ENCODE data around the gene TAPT1. TPM values are rescaled to one million over a fixed set of nuclear protein-coding genes. Genes with fewer than 3 reads are reported as not detected.

Gene TAPT1
- total and polyA plus RNA-seq, 9 of the 15 experiments (the other 6 are each of a cell fraction or from before 2014, with no cell fraction given), result 1.6 to 36.7 (median 20.7) TPM

GRCh38 chr4:16113741-16114140 lies 112.5 kb downstream of the TAPT1 start:
- peaks cover 0 to 18% of the 10 kb centered on the region in 2 experiments; a peak in 3 of 5 replicates for H3K27me3 ChIP-seq (ENCODE audit: control insufficient read depth in 2 of 2, insufficient read depth in 2 of 2, low read length in 2 of 2)
- FAIRE-seq (no peak), ATAC-seq (no peak), DNase-seq (ENCODE audit: extremely low read depth in 1 of 4, low spot score in 3 of 4) (no peak)
- H2AFZ ChIP-seq (ENCODE audit: low read depth, low read length), result no peak overlapping the region
- H3K9ac ChIP-seq (ENCODE audit: insufficient read depth in 1 of 2, low read depth in 2 of 2, low read length in 2 of 2), result no peak overlapping the region
- TF ChIP-seq CC2D1A (IDR thresholded peaks at IDR 0.05) (no peak), HOMEZ (CRISPR knock-in tag; IDR thresholded peaks at IDR 0.05) (no peak), RHOXF2B (CRISPR knock-in tag; conservative IDR thresholded peaks at IDR 0.05) (no peak), SP2 (IDR thresholded peaks at IDR 0.05; ENCODE audit: extremely low read depth, low read depth, low read length, poor library complexity, severe bottlenecking) (no peak), ZNF57 (CRISPR knock-in tag; IDR thresholded peaks at IDR 0.05) (no peak), SLC30A9 (CRISPR knock-in tag; IDR thresholded peaks at IDR 0.05) (no peak)
- H3K4me3 ChIP-seq, result no peak overlapping the region
- ChIA-PET POLR2A (no interaction called here), CTCF (ENCODE audit: low intra/inter-chr PET ratio) (no interaction called here)
- intact Hi-C loops (cut with micrococcal nuclease), result no loop called here
- no peaks in the 10 kb centered on the region for H3K9me1 ChIP-seq (ENCODE audit: control insufficient read depth, insufficient read depth, low read length)
- H3K36me3 ChIP-seq (ENCODE audit: control insufficient read depth, insufficient read depth, low read length), result no peaks in the 10 kb centered on the region
- no peaks in the 10 kb centered on the region for H3K9me3 ChIP-seq (replicated peaks; ENCODE audit: control insufficient read depth, insufficient read depth, low read depth, low read length)
- BruUV-seq (replicated peaks), result no TSS peak
- 0% methylated on average over 3 of the region's 3 CpGs for WGBS (ENCODE audit: insufficient coverage, low coverage, missing lambda C conversion rate)
- no peaks in the 10 kb centered on the region for H4K20me1 ChIP-seq (replicated peaks; ENCODE audit: control insufficient read depth, insufficient read depth, low read length)
- no peaks in the 10 kb centered on the region for H3K4me1 ChIP-seq (replicated peaks in 1 of 2; ENCODE audit: control insufficient read depth in 2 of 2, insufficient read depth in 2 of 2, low read length in 2 of 2)
- in situ Hi-C loops (cut with MboI), result no loop called here
- H3K4me2 ChIP-seq (ENCODE audit: insufficient read depth, low read length), result no peak overlapping the region
- H3K27ac ChIP-seq (ENCODE audit: extremely low read depth, low read depth, low read length), result no peak overlapping the region
- no peaks in the 10 kb centered on the region for H3K79me2 ChIP-seq (ENCODE audit: control insufficient read depth, insufficient read depth, low read length)

All from K562 (cell line).